Ovary (tissue), 9 donors: Measurements from ENCODE around the gene ARMH3. TPM values are rescaled to one million over a fixed set of nuclear protein-coding genes. Genes with fewer than 3 reads are reported as not detected.

Source experiments
- DNase-seq, 5 donors: peaks; one replicate each; pipeline ENCODE4 v3.0.0-alpha.2; 2019 to 2020
- H3K27ac ChIP-seq, 2 donors: fragments of 200-600 bp; one replicate each; pipeline versions ENCODE4 v1.5.1 to v1.8.0; 2019 to 2022
- H3K27me3 ChIP-seq: fragments of 200-600 bp; one replicate; pipeline ENCODE4 v1.8.0; 2022
- H3K36me3 ChIP-seq: fragments of 200-600 bp; sonication (generic); one replicate; pipeline ENCODE4 v1.5.1; 2019
- H3K4me1 ChIP-seq: one replicate; pipeline ENCODE4 v1.8.1; 2013; ENCODE audit warnings: mild to moderate bottlenecking, moderate library complexity; ENCODE audit not compliant: insufficient read depth
- H3K4me3 ChIP-seq: fragments of 200-600 bp; sonication (generic); one replicate; pipeline ENCODE4 v1.5.1; 2017
- H3K9me3 ChIP-seq, 2 donors: fragments of 200-600 bp in 1 of 2; sonication (generic) in 1 of 2; one replicate each; pipeline versions ENCODE4 v1.5.1 to v1.8.1; 2013 to 2019; ENCODE audit warnings: mild to moderate bottlenecking in 1 of 2, moderate library complexity in 1 of 2
- EP300 ChIP-seq: sonication (generic); formaldehyde crosslinking; IDR thresholded peaks from one replicate; pipeline ENCODE4 v1.6.1; 2017; ENCODE audit warnings: antibody characterized with exemption
- POLR2A ChIP-seq: fragments of 450-650 bp; IDR thresholded peaks from one replicate; pipeline ENCODE4 v1.6.1; 2017; ENCODE audit warnings: antibody characterized with exemption, mild to moderate bottlenecking, moderate library complexity
- WGBS, 3 donors: extraction: QIAGEN DNeasy Blood & Tissue Kit in 1 of 3; methylation state at CpG; one replicate each; pipeline versions ENCODE4 v1.1.5 to v1.1.7; 2013 to 2017; 5-methylcytosine and 5-hydroxymethylcytosine counted together
- intact Hi-C, 4 donors: fragments of 100-400 bp; cut with DNase I; formaldehyde crosslinking; loops; one replicate each; pipeline versions ENCODE4 v1.11.0 to v1.15.1; 2022 to 2023
- polyA plus RNA-seq, 2 donors: library from polyadenylated mRNA; stranded (reverse); fragments of 200-250 nt in 1 of 2; fragments of 350-450 nt in 1 of 2; fragmentation: Illumina TruSeq in 1 of 2; extraction: RNeasy Lipid Tissue Mini Kit (QIAGEN cat#74804) in 1 of 2; gene quantifications; one replicate each; pipeline ENCODE4 v1.2.3, GENCODE V29; 2013 to 2014
- total RNA-seq, 7 donors: library from RNA; depleted of rRNA in 2 of 7; stranded (reverse); fragments of >200 nt in 2 of 7; fragmentation: NEBNext Ultra II Directional in 3 of 7; extraction: Animal tissue kit (Norgen Biotek cat#: 25700) in 3 of 7; gene quantifications; one replicate each; pipeline versions ENCODE4 v1.1.0 to v1.2.4, GENCODE V29; 2016 to 2023
- TF ChIP-seq, protein P1 (sequence below), 3 donors: fragments of 450-650 bp in 2 of 3; fragments of 200-600 bp in 1 of 3; IDR thresholded peaks; one replicate each; pipeline versions ENCODE4 v1.5.1 to v1.8.0; 2016 to 2022; ENCODE audit warnings: antibody characterized with exemption in 3 of 3, mild to moderate bottlenecking in 1 of 3
- donor health status: DM: no; HTN: no; CAD: no; lungs with moderate emphysema.
- donor health status: DM: no; HTN: no; CAD: no.
- donor health status: Bipolar disorder and iron deficiency.
- donor health status: DM: yes; HTN: yes; CAD: no.
- donor health status: DM: no; HTN: no; CAD: no.
- donor health status: DM: yes; HTN: yes; CAD: no.

Gene ARMH3
- total and polyA plus RNA-seq, 9 donors = 9.1 to 24.2 (median 18.1) TPM

DNA sequence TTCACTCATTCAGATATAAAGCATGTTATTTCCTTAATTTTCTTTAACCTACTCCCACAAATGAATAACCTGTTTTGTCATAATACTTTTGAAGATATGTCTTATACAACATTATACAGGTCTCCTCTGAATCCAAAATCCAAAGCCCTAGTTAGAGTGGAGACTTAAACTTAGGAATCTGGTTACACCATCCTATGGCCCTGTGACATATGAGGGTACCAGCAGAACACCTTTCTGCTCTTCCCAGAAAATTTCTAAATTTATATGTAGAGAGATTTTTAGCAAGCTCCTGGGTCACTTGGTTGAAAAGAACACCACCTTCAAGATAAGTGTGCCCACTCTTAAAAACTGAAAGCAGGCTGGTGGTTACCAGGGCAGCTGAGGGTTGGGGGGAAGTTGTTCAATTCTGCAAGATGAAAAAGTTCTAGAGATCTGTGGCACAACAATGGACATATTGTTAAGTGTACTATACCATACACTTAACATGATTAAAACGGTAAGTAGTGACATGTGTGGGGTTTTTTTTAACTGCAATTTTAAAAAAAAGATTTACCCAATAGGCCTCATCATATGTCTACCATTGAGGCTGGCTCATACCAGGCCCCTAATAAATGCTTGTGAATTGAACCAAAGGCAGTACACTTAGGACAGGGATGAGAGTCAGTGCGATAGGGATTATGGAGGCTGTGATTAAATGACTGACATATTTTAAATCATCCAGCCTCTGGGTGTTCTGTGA is 174.8 kb downstream of the ARMH3 start:
- no peaks in the 10 kb centered on the region for H3K4me1 ChIP-seq
- intact Hi-C loops = no loop called here
- DNase-seq = no peak
- H3K36me3 ChIP-seq = no peaks in the 10 kb centered on the region
- H3K4me3 ChIP-seq = no peak overlapping the region
- no peaks in the 10 kb centered on the region for H3K27me3 ChIP-seq
- no peak overlapping the region for H3K27ac ChIP-seq
- TF ChIP-seq POLR2A (no peak), EP300 (no peak)
- TF ChIP-seq, protein P1, sequence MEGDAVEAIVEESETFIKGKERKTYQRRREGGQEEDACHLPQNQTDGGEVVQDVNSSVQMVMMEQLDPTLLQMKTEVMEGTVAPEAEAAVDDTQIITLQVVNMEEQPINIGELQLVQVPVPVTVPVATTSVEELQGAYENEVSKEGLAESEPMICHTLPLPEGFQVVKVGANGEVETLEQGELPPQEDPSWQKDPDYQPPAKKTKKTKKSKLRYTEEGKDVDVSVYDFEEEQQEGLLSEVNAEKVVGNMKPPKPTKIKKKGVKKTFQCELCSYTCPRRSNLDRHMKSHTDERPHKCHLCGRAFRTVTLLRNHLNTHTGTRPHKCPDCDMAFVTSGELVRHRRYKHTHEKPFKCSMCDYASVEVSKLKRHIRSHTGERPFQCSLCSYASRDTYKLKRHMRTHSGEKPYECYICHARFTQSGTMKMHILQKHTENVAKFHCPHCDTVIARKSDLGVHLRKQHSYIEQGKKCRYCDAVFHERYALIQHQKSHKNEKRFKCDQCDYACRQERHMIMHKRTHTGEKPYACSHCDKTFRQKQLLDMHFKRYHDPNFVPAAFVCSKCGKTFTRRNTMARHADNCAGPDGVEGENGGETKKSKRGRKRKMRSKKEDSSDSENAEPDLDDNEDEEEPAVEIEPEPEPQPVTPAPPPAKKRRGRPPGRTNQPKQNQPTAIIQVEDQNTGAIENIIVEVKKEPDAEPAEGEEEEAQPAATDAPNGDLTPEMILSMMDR (IDR thresholded peaks at IDR 0.05) = no peak
- WGBS, 3 donors = 89 to 93% (median 89%) methylated on average over 2 of the region's 2 CpGs
- no peaks in the 10 kb centered on the region for H3K9me3 ChIP-seq

DNA sequence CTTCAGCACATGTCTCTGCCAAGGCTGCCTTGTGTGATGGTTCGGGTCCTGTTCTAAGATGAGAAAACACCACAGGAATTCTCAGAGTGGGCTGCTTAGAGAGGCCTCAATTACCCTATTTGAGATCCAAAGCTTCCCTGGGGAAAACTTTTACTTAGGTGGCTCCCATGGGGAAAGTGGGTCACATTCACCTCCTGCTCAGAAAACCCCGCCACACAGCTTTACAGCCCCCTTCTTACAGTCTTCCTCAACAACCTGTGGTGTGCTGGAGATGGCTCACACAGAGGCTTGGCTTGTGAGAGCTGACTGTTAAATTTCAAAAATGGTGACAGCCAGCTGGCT is 175.8 kb downstream of the ARMH3 start:
- Histone ChIP-seq H3K4me1 (no peaks in the 10 kb centered on the region), H3K36me3 (no peaks in the 10 kb centered on the region), H3K27me3 (no peaks in the 10 kb centered on the region), H3K4me3 (no peak overlapping the region), H3K9me3 (no peaks in the 10 kb centered on the region), H3K27ac (no peak overlapping the region)
- no peak for DNase-seq
- 87 to 98% (median 88%) methylated on average over 2 of the region's 2 CpGs for WGBS, 3 donors
- TF ChIP-seq, protein P1 (IDR thresholded peaks at IDR 0.05) = no peak
- TF ChIP-seq EP300 (no peak), POLR2A (no peak)
- intact Hi-C loops = no loop called here

DNA sequence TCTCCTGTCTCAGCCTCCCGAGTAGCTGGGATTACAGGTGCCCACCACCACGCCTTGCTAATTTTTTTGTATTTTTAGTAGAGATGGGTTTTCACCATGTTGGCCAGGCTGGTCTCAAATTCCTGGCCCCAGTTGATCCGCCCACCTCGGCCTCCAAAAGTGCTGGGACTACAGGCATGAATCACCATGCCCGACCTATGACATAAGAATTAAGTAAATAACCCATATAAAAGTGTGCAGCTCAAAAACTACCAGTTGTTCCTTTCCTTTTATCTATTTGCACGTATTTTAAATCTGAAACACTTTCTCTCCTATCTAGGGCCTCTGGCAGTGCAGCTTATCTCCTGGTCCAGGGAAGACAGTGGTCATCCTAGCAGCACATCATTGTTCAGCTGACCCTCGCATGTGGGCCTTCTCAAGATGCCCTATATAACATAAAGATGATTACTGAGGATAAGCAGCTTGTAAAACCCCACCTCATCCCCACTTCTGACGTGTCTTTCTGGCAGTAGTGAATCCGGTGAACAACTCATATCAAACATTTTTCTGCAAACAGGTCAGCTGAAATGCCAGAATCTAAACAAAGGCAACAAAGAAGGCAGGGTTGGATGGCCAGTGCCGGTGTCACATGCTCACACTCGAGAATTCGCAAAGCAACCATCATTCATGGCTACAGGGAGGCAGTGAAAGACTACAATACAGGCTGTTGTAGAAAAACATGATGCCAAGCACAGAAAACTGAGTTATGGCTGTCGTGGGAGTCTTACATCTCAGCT is 176.3 kb downstream of the ARMH3 start:
- no peak for DNase-seq
- Histone ChIP-seq H3K4me3 (no peak overlapping the region), H3K27ac (no peak overlapping the region), H3K4me1 (no peaks in the 10 kb centered on the region), H3K9me3 (no peaks in the 10 kb centered on the region), H3K27me3 (no peaks in the 10 kb centered on the region), H3K36me3 (no peaks in the 10 kb centered on the region)
- TF ChIP-seq, protein P1 (IDR thresholded peaks at IDR 0.05) = no peak
- TF ChIP-seq EP300 (no peak), POLR2A (no peak)
- 71 to 79% (median 76%) methylated on average over 13 of the region's 13 CpGs for WGBS, 3 donors
- intact Hi-C loops = no loop called here

DNA sequence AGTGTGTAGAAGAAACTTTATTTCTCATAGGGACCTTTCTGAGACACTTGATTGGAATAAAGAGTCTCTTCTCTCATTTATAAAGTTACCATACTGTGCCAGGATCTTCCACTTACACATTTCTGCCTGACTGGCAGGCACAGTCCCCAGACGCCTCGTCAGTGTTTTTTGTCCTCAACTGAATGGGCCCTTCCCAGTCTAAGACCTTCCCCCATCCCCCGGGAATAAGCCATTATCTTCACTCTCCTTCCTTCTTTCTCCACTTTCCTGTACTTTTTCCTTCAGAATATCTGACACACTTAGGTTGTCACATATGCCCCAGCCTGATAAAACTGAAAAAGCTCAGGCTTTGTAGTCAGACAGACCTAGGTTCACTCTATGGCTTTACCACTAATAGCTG is 177.1 kb downstream of the ARMH3 start:
- no peaks in the 10 kb centered on the region for H3K36me3 ChIP-seq
- intact Hi-C loops = no loop called here
- H3K4me3 ChIP-seq = no peak overlapping the region
- H3K27ac ChIP-seq = no peak overlapping the region
- 87 to 91% (median 91%) methylated on average over 3 of the region's 3 CpGs for WGBS, 3 donors
- H3K4me1 ChIP-seq = no peaks in the 10 kb centered on the region
- DNase-seq = no peak
- H3K9me3 ChIP-seq = no peaks in the 10 kb centered on the region
- TF ChIP-seq, protein P1 (IDR thresholded peaks at IDR 0.05) = no peak
- TF ChIP-seq POLR2A = no peak
- TF ChIP-seq EP300 = no peak
- H3K27me3 ChIP-seq = no peaks in the 10 kb centered on the region
